Heart left ventricle (tissue), 13 donors: ENCODE measurements around the gene PNRC1.

Experiments
- POLR2A ChIP-seq, 2 donors: fragments of 450-650 bp; IDR thresholded peaks; one replicate each; pipeline ENCODE4 v1.6.1; 2017; ENCODE audit warnings: antibody characterized with exemption in 2 of 2, mild to moderate bottlenecking in 2 of 2, moderate library complexity in 2 of 2
- TF ChIP-seq, protein P1 (sequence below), 12 donors: fragments of 200-600 bp; sonication (generic) in 4 of 12; IDR thresholded peaks; one replicate each; pipeline versions ENCODE4 v1.5.0 to v1.8.0; 2018 to 2022; ENCODE audit warnings: antibody characterized with exemption in 12 of 12, mild to moderate bottlenecking in 5 of 12
- donor health status: ischemic (EF 13 %, LVEDD 7.1; RV severe dilation, severe dysfunction).
- donor health status: DM: no; HTN: yes; CAD: no.
- donor health status: DM: no; HTN: no; CAD: no.
- donor health status: ischemic (EF 25% LVEDD 6.9; RV normal size, moderate dysfunction).
- donor health status: ischemic (EF 25% LVEDD 5.7; RV mildly dilated, moderate dysfunction).
- donor health status: ischemic (EF 35%, LVEDD 5.7; RV mildly dilated, moderate dysfunction).
- donor health status: nonischemic (EF 11% LVEDD 7.7; RV severe dilation, severe dysfunction).
- donor health status: DM: yes; HTN: yes; CAD: no.
- donor health status: PGD.
- donor health status: ischemic (EF 29% LVEDD 5.4; RV normal size, mild dysfunction).
- donor health status: nonischemic (EF 23%, LVEDD 6.1; RV moderate dilation, normal function).

DNA sequence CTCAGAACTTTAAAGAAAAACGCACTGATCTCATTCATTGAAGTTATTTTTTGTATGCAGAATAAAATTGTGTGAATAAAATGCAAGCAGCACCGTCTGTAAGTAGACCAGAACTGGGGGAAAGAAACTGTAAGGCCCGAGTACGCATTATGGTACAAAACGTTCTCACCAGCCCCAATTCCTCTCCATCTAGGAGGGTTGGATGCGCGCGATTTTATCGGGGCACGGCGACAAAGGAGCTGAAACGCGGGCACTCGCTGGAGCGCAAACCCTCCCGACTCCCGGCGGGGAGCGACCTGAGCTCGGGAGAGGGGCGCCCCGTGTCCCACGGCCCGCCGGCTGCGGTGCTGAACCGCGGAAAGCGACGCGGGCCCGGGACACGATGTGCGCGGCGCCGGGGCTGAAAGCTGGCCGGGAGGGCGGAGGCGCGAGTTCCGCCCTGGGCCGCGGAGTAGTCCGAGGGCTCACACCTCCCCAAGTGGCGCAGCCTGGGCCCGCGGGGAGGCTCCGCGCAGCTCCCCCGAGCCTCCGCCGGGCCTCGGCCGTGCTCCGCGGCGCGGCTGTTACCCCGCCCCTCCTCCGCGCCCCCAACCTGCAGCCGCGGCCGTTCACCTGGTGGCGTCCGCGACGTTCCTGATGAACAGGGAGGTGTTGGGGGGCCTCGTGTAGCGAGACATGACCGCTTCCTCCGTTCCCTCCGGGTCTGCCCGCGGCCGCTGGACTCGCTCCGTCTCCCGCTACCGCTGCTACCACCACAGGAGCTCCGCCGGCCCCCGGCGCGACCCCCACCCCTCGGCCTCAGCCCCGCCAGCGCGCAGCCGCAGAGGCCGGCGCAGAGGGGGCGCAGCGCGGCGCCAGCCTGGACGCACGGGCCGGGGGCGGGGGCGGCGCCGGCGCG, 36.9 kb downstream of the PNRC1 start, which contains the start of gene SRSF12:
- TF ChIP-seq, protein P1, sequence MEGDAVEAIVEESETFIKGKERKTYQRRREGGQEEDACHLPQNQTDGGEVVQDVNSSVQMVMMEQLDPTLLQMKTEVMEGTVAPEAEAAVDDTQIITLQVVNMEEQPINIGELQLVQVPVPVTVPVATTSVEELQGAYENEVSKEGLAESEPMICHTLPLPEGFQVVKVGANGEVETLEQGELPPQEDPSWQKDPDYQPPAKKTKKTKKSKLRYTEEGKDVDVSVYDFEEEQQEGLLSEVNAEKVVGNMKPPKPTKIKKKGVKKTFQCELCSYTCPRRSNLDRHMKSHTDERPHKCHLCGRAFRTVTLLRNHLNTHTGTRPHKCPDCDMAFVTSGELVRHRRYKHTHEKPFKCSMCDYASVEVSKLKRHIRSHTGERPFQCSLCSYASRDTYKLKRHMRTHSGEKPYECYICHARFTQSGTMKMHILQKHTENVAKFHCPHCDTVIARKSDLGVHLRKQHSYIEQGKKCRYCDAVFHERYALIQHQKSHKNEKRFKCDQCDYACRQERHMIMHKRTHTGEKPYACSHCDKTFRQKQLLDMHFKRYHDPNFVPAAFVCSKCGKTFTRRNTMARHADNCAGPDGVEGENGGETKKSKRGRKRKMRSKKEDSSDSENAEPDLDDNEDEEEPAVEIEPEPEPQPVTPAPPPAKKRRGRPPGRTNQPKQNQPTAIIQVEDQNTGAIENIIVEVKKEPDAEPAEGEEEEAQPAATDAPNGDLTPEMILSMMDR (IDR thresholded peaks at IDR 0.05), result no peak
- no peak for TF ChIP-seq POLR2A (IDR thresholded peaks at IDR 0.05)
